Stimulated activated effector memory CD8-positive, alpha-beta T cell treated with anti-CD3 and anti-CD28 coated beads, Interleukin-12 subunit alpha, Interleukin-12 subunit beta, amount 100 ng/mL, for 72 hours (primary cell): ENCODE data around the gene GLDN.

Experiments
- ATAC-seq: fragments of 150-1000 bp; cut with Tn5 transposase; 2 replicates; pipeline ENCODE4 v1.10.0; 2021
- DNase-seq, 2 donors: peaks; one replicate each; pipeline ENCODE4 v3.0.0; 2021 to 2022; ENCODE audit warnings: low spot score in 2 of 2
- H3K27ac Mint-ChIP-seq: one replicate; pipeline ENCODE4 v1.8.0; 2022; ENCODE audit warnings: mild to moderate bottlenecking, mixed read lengths
- H3K36me3 Mint-ChIP-seq: one replicate; pipeline ENCODE4 v1.8.0; 2022; ENCODE audit warnings: mild to moderate bottlenecking, mixed read lengths
- H3K4me1 Mint-ChIP-seq: one replicate; pipeline ENCODE4 v1.8.0; 2022; ENCODE audit warnings: mixed read lengths
- H3K4me3 Mint-ChIP-seq: one replicate; pipeline ENCODE4 v1.8.0; 2022; ENCODE audit warnings: mild to moderate bottlenecking, mixed read lengths
- H3K9me3 Mint-ChIP-seq: one replicate; pipeline ENCODE4 v1.8.0; 2022; ENCODE audit warnings: mixed read lengths

Gene GLDN

GRCh38 chr15:51316636-51317035 is 24.8 kb upstream of the GLDN start:
- H3K4me1 Mint-ChIP-seq, result no peaks in the 10 kb centered on the region

DNA sequence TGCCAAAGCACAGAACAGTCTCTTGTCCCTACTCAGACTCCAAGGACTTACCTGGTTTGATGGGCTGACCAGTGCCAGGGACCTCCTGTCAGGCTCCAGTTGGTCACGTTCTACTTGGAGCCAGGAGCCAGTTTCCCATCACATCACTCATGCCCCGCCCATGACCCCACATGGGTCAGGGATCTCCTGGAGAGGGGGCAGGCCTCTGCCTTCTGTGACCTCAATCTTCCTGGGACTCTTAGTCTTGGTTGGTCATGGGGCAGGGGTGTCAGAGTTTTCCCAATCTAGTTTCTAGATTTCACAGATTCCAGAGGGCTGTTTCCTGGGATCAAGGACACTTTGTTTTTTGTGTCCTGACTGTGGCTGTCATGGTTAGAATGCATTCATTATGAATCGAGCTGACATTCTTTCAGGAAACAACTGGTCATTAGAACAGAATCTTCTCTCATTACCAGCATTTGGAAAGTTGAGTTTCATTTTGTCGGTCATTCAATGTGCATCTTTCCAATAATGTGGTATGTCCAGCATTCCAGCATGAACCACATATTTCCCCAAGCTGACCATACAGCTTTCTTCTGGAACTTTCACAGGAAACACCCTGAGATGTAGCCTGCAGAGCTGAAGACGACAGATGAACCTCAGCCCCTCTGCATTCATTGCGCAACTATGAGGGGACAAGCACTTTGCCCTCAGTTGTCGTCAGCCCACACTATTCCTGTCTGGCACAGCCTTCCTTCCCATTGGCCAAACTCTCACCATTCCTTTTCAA is 22.9 kb upstream of the GLDN start:
- H3K36me3 Mint-ChIP-seq, result no peaks in the 10 kb centered on the region

More at GRCh38 chr15:51316636-51317035, 24.8 kb upstream of the GLDN start:
- no peak for ATAC-seq
- no peaks in the 10 kb centered on the region for H3K36me3 Mint-ChIP-seq
- H3K4me3 Mint-ChIP-seq, result no peak overlapping the region
- DNase-seq, result no peak
- no peak overlapping the region for H3K27ac Mint-ChIP-seq
- H3K9me3 Mint-ChIP-seq, result no peaks in the 10 kb centered on the region

GRCh38 chr15:51319539-51319938 is 21.9 kb upstream of the GLDN start:
- no peak overlapping the region for H3K27ac Mint-ChIP-seq
- ATAC-seq (no peak), DNase-seq (no peak)
- H3K4me3 Mint-ChIP-seq, result no peak overlapping the region
- no peaks in the 10 kb centered on the region for H3K36me3 Mint-ChIP-seq
- H3K4me1 Mint-ChIP-seq, result no peaks in the 10 kb centered on the region
- H3K9me3 Mint-ChIP-seq, result no peaks in the 10 kb centered on the region

More for the DNA sequence above, 22.9 kb upstream of the GLDN start:
- DNase-seq (no peak), ATAC-seq (no peak)
- Mint-ChIP-seq H3K9me3 (no peaks in the 10 kb centered on the region), H3K4me3 (no peak overlapping the region), H3K27ac (no peak overlapping the region), H3K4me1 (no peaks in the 10 kb centered on the region)

GRCh38 chr15:51320843-51321242 is 20.6 kb upstream of the GLDN start:
- H3K27ac Mint-ChIP-seq, result no peak overlapping the region
- DNase-seq (no peak), ATAC-seq (peak; percentile 24)
- no peaks in the 10 kb centered on the region for H3K36me3 Mint-ChIP-seq
- no peak overlapping the region for H3K4me3 Mint-ChIP-seq
- H3K9me3 Mint-ChIP-seq, result no peaks in the 10 kb centered on the region
- H3K4me1 Mint-ChIP-seq, result no peaks in the 10 kb centered on the region

GRCh38 chr15:51321316-51321715 is 20.1 kb upstream of the GLDN start:
- Mint-ChIP-seq H3K4me3 (no peak overlapping the region), H3K27ac (no peak overlapping the region), H3K4me1 (no peaks in the 10 kb centered on the region), H3K36me3 (no peaks in the 10 kb centered on the region), H3K9me3 (no peaks in the 10 kb centered on the region)
- ATAC-seq, result no peak
- DNase-seq, result no peak

- Mint-ChIP-seq H3K4me3 (no peak overlapping the region), H3K36me3 (no peaks in the 10 kb centered on the region), H3K9me3 (no peaks in the 10 kb centered on the region), H3K27ac (no peak overlapping the region), H3K4me1 (no peaks in the 10 kb centered on the region)
- no peak for DNase-seq
- ATAC-seq, result no peak
These were observed 18.7 kb upstream of the GLDN start for GRCh38 chr15:51322621-51323296.

- no peak overlapping the region for H3K4me3 Mint-ChIP-seq
- ATAC-seq (no peak), DNase-seq (no peak)
- H3K36me3 Mint-ChIP-seq, result no peaks in the 10 kb centered on the region
- H3K4me1 Mint-ChIP-seq, result no peaks in the 10 kb centered on the region
- no peak overlapping the region for H3K27ac Mint-ChIP-seq
- no peaks in the 10 kb centered on the region for H3K9me3 Mint-ChIP-seq
These were observed 17.7 kb upstream of the GLDN start for GRCh38 chr15:51323749-51324148.

GRCh38 chr15:51325167-51325566 is 16.3 kb upstream of the GLDN start:
- Mint-ChIP-seq H3K4me3 (no peak overlapping the region), H3K36me3 (no peaks in the 10 kb centered on the region), H3K27ac (no peak overlapping the region), H3K4me1 (no peaks in the 10 kb centered on the region), H3K9me3 (no peaks in the 10 kb centered on the region)
- ATAC-seq, result no peak
- DNase-seq, result no peak

DNA sequence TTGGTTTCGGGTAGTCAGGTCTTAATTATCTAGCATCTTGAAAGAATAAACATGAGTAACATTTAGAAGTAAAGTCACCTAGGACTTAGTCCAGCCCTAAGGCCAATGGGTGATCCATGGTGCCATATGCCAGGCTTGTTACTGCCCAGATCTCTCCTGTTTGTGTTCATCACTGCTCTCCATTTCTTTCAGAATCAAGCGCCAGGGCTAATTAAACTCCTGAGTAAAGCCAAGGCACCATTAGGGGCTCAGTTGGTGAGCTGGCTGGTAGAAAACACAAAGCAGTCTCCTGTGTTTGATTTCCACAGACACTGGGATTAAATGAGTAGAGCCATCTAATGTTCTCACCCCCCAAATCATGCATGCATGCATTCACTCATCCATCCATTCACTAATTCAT is 14.4 kb upstream of the GLDN start:
- DNase-seq, result no peak

GRCh38 chr15:51328926-51329325 is 12.5 kb upstream of the GLDN start:
- DNase-seq, result no peak
- ATAC-seq, result no peak
- H3K36me3 Mint-ChIP-seq, result no peaks in the 10 kb centered on the region
- H3K27ac Mint-ChIP-seq, result no peak overlapping the region
- no peak overlapping the region for H3K4me3 Mint-ChIP-seq
- H3K9me3 Mint-ChIP-seq, result no peaks in the 10 kb centered on the region
- no peaks in the 10 kb centered on the region for H3K4me1 Mint-ChIP-seq

More for the DNA sequence above, 14.4 kb upstream of the GLDN start:
- H3K36me3 Mint-ChIP-seq, result no peaks in the 10 kb centered on the region
- H3K9me3 Mint-ChIP-seq, result no peaks in the 10 kb centered on the region
- H3K4me1 Mint-ChIP-seq, result no peaks in the 10 kb centered on the region
- no peak overlapping the region for H3K27ac Mint-ChIP-seq
- no peak for ATAC-seq
- no peak overlapping the region for H3K4me3 Mint-ChIP-seq

DNA sequence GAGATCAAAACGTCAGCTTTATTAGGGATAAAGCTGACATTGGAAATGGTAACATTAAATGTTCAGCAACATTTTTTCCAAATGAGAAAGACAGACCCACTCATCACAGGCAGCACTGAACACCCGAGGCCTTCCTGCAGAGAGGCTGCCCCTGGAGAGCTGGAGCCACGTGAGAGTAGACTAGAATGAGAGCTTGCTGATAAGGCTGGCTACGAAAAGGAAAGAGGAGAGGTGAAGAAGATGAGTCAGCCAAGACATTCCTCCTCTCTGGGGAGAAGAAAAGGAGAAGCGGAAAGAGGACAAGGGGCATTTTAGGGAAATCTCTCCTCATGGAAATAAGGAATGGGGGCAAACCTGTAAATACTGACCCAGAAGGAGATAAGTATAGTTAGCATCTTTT is 10.3 kb upstream of the GLDN start:
- Mint-ChIP-seq H3K4me1 (no peaks in the 10 kb centered on the region), H3K27ac (no peak overlapping the region), H3K4me3 (no peak overlapping the region), H3K9me3 (no peaks in the 10 kb centered on the region), H3K36me3 (no peaks in the 10 kb centered on the region)
- no peak for DNase-seq
- ATAC-seq, result no peak

GRCh38 chr15:51332206-51333147 is 9.0 kb upstream of the GLDN start:
- no peak overlapping the region for H3K4me3 Mint-ChIP-seq
- H3K4me1 Mint-ChIP-seq, result no peaks in the 10 kb centered on the region
- no peaks in the 10 kb centered on the region for H3K9me3 Mint-ChIP-seq
- H3K27ac Mint-ChIP-seq, result no peak overlapping the region
- ATAC-seq (no peak), DNase-seq (no peak)
- no peaks in the 10 kb centered on the region for H3K36me3 Mint-ChIP-seq

GRCh38 chr15:51333571-51333970 is 7.9 kb upstream of the GLDN start:
- ATAC-seq (no peak), DNase-seq (no peak)
- H3K36me3 Mint-ChIP-seq, result no peaks in the 10 kb centered on the region
- peaks cover 2% of the 10 kb centered on the region for H3K9me3 Mint-ChIP-seq
- H3K4me1 Mint-ChIP-seq, result no peaks in the 10 kb centered on the region
- H3K27ac Mint-ChIP-seq, result no peak overlapping the region
- no peak overlapping the region for H3K4me3 Mint-ChIP-seq

DNA sequence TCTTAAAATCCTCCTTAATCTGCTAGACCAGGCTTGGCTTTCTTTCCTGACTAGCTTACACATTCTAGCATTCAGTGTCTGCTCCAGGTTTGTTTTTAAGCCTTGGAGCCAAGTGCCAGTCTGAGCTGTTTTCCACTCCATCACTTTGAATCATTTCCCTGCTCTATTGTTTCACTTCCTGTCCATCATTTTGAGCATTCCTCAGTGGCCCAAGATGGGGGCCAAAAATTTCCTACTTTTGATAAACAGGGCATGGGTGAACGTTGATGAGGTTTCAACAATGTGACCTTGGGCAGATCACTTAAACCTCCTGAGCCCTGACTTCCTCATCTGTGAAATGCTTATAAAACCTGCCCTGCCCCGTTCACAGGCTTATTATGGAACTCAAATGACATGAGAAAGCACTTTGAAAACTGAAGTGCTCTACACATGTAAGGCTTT is 7.4 kb upstream of the GLDN start:
- Mint-ChIP-seq H3K27ac (no peak overlapping the region), H3K4me1 (no peaks in the 10 kb centered on the region), H3K36me3 (no peaks in the 10 kb centered on the region), H3K4me3 (no peak overlapping the region), H3K9me3 (peaks cover 3% of the 10 kb centered on the region)
- DNase-seq (no peak), ATAC-seq (no peak)

DNA sequence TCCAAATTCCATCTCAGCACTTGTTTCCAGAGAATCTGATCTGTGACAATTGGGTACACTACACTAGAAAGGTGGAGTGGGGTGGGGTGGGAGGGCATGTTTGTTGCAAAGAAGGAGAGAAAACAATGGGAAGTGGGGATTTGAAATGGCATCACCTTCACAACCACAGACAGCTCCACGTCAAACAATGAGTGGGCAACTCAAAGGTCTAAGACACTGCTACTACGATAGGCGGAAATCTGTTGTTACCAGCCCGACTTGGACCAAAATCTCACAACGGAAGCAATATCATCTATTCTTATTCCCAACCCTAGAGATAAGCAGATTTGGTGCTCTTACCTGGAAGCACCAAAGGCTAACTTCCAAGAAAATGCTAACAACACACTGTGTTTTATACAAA is 6.4 kb upstream of the GLDN start:
- ATAC-seq (no peak), DNase-seq (no peak)
- Mint-ChIP-seq H3K36me3 (no peaks in the 10 kb centered on the region), H3K4me3 (no peak overlapping the region), H3K27ac (no peak overlapping the region), H3K9me3 (peaks cover 3% of the 10 kb centered on the region), H3K4me1 (no peaks in the 10 kb centered on the region)
